NCI-H187 (cell line): ENCODE measurements around the gene GLG1.
A peak's percentile ranks its signal among the peaks of the same experiment; 100 is the strongest.
"Not testable (repeated sequence)": the region's sequence is repeated elsewhere in the genome, so short reads cannot be mapped to it uniquely, and the experiment has no call there.

Experiments
- DNase-seq, 2 experiments: peaks; one replicate each; lab custom pipeline; 2025; lab: John Stamatoyannopoulos, UW

GLG1 gene

DNA sequence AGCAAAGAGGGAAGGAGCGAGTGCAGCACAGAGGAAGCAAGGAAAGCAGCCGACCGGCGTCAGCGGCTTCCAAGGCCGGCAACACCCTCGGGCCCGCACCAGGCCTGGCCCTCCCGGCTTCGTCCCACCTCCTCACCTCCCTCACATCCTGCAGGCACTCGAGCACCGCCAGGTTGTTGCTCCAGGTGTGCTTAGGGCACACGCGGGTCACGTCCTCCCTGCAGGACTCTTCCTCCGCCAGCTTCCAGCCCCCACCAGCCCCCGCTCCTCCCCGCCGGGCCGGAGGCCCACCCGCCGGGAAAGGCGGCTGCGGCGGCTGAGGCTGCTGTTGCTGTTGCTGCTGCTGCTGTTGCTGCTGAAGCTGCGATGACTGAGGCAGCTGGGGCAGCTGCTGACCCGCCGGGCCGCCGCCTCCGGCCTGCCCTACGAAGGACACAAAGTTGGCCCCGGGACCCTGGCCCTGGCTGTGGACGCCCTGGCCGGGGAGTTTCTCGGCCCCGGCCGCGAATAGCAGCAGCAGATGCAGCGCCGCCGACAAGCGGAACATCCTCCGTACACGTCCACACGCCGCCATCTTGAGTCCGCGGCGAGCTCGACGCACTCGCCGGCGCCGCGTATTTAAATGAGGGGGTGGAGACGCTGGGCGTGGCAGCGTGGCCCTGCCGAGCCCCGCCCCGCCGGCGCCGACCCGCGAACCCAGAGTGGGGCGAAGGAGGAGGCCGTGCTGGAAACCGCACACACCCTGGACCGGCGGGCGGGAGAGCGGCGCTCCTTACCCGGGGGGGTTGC lies at the start of gene GLG1:
Gene GLG1, minus strand, starts transcription at position 594 of the 789 bp plus-strand sequence. Its CDS starts 20 bp downstream, at position 574.
- peak; percentile 51 to 52 for DNase-seq

DNA sequence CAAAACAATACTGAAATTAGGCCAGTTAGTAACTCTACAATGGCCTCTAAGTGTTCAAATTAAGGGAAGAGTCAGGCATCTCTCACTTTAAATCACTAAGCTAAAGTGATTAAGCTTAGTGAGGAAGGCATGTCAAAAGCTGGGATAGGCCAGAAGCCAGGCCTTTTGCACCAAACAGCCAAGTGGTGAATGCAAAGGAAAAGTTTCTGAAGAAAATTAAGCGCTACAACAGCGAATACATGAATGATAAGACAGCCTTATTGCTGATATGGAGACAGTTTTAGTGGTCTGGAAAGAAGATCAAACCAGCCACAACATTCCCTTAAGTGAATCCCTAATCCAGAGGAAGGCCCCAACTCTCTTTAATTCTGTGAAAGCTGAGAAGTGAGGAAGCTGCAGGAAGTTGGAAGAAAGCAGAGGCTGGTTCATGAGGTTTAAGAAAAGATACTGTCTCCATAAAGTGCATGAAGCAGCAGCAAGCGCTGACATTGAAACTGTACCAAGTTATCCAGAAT lies 47.7 kb upstream of the GLG1 start:
- no peak for DNase-seq

DNA sequence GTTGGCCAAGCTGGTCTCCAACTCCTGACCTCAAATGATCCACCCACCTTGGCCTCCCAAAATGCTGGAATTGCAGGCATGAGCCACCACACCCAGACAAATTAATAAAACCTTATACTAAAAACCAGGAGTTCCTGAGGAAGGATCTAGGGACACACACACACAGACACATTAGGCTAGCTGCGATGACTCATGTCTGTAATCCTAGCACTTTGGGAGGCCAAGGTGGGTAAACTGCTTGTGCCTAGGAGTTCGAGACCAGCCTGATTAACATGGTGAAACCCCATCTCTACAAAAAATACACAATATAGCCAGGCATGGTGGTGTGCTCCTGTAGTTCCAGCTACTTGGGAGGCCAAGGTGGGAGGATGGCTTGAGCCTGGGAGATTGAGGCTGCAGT lies 46.0 kb upstream of the GLG1 start:
- not testable (repeated sequence) for DNase-seq

DNA sequence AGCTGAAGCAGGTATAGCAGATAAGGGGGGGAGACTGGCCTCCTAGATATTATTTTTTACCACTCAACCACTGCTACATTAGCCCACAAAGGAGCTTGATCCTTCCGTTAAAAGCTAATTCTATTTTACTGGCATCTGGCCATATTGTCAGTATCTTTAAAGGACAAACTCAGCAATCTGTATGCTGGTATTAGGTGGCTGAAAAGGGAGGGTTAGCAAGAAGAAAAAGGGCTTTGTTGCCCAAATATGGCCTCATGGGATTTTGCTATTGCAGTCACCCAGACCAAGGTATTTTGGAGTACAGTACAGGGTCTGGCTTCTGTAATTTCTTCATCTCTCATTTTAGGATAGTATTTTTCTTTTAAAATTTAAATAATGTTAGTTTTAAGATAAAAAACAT lies 45.3 kb upstream of the GLG1 start:
- DNase-seq, result no peak

DNA sequence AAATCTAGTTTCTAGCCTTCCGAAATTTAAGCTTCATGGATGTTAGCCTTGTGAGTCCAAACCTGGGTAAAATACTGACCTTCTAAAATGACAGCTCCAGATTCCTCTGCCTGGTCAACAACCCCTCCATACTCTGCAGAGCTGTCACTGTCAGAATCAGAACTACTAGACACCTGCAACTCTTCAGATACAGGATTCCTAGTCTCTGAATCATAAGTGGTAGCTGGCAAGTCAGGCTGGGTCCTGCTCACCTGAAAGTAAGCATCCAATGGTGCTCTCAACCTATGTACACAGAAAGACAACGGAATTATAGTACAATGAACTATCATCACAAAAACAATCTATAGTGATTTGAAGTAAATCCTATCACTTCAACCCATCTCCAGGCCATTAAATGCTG lies 44.9 kb upstream of the GLG1 start:
- no peak for DNase-seq

DNA sequence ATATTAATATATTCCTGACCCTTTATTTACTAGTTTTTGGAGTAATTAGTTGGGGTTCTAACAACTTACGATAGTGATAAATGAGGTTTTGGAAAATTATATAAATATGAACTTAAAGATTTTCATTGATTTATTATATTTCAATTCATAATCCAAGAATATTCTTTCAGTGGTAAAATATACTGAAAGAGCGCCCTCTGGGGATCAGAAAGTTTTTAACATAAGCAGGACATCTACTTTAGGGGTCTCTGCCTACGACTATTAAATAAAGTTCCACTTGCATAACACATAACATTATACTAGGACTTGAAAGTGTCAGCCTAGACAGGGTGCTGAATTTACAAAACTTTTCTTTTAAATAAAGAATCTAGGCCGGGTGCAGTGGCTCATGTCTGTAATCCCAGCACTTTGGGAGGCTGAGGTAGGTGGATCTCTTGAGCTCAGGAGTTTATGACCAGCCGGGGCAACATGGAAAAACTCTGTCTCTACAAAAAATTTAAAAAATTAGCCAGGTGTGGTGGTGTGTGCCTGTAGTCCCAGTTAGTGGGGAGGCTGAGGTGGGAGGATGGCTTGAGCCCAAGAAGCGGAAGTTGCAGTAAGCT lies 44.2 kb upstream of the GLG1 start:
- DNase-seq, result no peak

DNA sequence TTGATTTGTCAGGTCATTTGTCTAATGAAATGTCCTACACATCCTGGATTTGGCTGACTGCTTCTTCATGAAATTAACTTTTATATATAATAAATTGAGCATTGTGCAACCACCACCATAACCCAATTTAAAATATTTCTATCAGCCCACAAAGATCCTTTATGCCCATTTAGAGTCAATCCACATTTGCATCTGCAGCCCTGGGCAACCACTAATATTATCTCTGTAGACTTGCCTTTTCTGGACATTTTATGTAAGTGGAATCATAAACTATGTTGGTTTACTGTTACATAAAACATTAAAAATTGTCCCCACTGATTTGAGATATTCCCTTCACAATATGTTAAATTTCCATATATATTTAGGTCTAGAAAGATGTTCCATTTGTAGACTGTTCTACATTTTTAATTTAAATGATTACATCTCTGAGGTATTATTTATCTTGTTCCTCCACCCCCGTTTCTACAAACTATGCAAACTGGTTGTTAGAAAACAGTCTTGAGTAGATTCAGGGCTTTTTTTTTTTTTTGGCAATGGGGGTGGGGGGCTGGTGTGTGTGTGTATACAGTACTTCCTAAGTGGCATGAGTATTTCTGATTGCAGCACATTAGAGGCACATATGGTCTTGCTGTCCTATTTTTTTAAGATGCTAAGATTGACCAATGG lies 43.1 kb upstream of the GLG1 start:
- DNase-seq, result no peak

DNA sequence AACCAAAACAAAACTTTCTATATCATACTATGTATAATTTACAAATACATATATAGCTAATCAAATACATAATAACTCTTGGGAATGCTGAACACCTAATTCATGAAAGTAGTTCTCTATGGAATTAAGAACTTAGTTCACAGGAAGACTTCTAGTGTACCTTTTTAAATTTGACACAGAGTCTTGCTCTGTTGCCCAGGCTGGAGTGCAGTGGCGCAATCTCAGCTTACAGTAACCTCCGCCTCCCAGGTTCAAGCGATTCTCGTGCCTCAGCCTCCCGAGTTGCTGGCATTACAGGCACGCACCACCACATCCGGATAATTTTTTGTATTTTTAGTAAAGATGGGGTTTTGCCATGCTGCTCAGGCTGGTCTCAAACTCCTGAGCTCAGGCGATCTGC lies 35.1 kb upstream of the GLG1 start:
- no peak for DNase-seq

DNA sequence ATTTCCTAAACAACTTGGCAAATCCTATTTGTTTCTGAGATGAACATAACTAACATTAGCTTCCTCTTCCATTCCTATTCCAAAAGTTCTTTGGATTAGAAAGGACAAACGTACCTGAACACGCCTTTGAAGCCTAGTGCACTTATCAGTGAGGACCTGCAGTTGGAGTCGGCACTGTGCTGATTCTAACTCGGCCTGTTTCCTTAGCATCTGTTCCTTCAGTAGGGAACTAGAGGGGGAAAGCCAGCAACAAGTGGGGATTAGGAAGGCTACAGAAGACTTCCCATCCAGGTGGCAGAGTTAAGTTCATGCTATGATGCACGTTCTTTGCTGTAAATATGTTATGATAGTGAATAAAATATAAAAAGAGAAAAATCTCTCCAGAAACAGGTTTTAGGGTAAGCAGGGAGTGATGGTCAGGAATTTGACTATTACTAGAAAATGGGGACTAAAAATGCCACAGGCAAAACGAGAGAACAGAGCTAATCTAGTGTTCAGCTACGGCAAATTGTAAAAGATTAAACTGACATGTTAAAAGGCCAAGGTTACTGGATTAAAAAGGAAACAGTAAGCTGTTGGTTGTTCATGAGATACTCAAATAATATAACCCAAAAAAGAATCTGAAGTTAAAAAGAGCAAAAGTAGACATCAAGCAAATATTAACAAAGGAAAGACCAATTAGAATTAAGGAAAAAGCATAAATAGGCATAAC lies 31.0 kb upstream of the GLG1 start:
- no peak for DNase-seq

DNA sequence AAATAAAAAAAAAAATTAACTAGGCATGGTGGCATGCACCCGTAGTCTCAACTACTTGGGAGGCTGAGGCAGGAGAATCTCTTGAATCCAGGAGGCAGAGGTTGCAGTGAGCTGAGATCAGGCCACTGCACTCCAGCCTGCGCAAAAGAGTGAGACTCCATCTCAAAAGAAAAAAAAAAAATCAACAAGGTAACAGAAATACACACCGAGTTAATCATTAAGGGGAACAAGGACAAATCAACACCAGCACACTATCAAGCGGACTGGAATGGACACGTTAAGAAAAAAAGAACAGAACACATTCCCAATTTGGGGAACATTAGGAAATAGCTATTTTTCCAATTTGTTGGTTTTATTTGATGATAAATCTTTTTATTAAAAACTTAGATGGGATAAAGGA lies 28.4 kb upstream of the GLG1 start:
- no peak for DNase-seq

DNA sequence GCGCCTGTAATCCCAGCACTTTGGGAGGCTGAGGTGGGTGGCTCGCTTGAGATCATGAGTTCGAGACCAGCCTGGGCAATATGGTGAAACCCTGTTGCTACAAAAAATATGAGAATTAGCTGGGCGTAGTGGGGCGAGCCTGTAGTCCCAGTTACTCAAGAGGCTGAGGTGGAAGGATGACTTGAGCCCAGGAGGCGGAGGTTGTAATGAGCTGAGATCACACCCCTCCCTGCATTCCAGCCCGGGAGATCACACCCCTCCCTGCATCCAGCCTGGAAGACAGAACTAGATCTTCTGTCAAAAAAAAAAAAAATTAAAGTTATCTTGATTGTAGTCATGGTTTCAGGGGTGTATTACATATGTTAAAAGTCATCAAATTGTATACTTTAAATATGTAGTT lies 26.8 kb upstream of the GLG1 start:
- DNase-seq, result no peak

DNA sequence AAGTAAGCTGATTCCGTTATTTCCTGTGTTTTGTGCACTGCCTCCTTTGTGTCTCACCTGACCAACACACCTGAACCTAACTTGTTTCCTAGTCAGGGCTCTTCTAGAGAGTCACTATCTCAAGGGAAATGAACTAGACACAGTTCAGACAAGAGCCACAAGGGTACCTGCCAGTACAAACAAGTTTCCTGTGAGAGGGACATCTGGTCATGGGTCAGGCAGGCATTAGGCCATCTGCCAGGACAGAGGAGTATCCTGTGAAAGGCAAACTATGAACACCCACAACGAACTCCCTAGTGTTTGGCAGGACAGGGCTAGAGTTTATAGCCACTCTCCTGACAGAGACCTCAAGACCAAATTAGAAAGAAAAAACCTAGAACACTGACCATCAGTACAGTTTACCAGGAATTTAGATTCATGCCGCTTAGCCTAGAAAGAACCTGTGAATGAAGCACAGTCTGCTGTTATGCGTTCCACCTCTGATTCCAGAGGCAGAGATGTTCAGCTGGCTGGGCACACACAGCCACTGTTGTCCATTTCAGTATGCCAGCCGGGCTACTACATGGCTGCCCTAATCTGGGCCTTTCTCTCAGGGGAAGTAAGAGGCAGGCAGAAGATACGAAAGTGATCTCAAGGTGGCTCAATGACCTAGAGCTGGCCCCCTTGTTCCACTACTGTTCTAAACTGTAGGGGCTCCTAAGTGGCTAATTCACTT lies 20.7 kb upstream of the GLG1 start:
- no peak for DNase-seq

DNA sequence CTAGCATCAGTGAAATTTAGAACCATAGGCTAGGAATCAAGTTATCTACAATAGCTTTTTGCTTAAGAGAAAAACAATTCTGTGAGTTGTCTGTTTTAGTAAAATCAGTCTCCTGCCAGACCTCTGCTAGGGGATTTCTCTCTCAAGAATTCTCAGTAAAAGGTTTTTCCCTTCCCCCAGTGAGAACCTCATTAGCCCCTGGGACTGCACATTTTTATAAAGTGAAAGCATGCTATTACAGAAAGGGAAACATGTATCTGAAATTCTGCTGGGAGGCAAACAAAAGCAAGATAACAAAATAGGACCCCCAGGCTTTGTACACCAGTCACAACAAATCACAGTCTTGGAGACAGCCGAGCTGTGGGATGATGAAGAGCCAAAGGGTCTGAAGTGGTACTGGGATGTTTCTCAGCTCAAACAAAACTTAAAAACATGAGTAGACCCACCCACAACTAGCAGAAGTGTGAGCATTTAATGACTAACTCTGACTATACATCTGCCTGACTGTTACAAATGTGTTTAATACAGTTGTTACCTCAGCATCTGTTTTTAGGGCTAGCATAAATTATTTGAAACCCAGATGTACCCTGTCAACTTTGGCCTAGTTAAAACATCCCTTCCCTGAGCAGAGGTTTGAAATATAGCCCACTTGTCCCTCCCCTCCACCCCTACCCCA lies 20.0 kb upstream of the GLG1 start:
- DNase-seq, result no peak

DNA sequence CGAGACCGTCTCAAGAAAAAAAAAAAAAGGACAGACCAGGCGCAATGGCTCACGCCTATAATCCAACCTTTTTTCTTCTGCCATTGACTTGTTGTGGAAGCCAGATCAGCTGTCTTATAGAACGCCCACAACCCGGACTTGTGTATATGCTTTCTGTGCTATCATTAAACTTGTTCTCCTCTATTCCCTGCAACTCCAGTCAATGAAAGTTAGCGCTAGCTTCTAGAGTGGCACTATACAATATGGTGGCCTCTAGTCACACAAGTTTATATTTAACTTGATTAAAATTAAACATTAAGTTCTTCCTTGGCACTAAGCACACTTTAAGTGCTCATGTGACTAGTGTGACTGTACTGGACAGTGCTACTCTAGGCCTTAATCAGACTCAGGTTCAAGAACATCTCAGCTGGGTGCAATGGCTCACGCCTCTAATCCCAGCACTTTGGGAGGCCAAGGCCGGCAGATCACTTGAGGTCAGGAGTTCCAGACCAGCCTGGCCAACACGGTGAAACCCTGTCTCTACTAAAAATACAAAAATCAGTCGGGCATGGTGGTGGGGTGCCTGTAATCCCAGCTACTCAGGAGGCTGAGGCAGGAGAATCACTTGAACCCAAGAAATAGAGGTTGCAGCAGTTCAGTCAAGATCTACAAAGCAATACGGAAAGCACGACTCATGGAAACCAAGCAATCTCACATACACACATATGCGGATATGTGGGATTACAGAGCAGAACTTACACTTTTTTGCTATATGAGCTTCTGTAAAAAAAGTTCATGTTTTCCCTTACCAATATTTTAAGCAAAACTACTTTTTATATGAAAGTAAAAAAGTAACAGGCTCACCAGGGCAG lies 18.8 kb upstream of the GLG1 start:
- DNase-seq, result no peak

DNA sequence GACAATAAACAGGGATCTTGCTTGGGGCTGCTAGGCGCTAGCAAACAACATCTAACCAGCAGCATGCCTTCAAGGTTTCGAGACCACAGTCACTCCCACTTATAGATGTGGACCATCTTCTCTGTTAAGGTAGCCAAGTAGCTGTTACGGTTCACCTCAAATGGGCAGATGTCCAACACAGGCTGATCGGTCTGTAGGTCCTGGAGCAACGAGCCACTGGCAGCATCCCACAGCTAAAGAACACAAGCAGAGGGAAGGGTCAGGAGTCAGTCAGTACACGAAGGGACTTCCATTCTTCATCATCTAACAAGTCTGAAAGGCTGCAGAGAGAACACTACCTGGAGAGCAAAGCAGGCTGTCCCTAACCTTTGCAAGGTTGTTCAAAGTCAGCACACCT lies 16.9 kb upstream of the GLG1 start:
- DNase-seq, result no peak

DNA sequence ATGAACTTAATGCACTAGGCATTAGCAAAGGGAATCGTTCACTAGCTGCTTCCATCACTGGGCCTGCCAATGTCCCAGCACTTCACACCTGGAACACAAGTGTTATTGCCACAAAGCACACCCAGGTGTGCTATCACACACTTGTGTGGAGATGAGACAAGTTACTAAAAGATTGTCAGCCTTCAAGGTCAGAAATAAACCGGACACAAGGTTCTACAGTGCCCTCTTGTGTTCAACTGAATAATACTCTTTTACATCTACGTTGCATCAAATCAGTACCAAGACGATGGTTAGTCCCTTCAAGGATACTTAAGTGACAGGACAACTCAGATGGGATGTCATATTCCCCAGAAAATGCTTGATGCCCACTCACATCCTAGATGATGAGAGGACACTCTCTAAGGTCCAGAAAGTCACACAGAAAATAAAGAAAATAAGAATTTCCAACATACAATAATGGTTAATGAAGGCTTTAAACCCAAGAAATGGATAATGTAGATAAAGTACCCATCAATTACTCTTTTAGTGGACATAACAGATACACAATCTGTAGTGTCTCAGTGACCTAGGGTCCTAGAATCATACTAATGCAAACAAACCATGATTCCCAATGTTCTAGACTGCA lies 16.4 kb upstream of the GLG1 start:
- DNase-seq, result no peak

DNA sequence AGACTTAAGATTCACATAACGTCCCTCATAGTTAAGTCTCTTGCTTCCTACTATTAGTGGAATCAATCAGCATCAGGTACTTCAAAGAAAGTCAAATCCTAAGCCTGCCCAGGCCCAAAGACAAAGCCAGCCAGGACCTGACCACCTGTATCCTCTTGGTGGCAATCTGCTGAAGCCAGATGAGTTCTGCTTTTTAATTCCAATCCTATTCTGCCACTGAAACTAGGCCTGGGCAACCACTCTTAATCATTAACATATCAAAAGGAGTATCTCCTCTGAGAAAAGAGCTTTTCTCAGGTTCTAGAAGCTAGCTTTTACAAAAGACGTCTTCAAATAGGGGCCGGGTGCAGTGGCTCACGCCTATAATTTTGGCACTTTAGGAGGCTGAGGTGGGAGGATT lies 15.1 kb upstream of the GLG1 start:
- DNase-seq, result no peak

DNA sequence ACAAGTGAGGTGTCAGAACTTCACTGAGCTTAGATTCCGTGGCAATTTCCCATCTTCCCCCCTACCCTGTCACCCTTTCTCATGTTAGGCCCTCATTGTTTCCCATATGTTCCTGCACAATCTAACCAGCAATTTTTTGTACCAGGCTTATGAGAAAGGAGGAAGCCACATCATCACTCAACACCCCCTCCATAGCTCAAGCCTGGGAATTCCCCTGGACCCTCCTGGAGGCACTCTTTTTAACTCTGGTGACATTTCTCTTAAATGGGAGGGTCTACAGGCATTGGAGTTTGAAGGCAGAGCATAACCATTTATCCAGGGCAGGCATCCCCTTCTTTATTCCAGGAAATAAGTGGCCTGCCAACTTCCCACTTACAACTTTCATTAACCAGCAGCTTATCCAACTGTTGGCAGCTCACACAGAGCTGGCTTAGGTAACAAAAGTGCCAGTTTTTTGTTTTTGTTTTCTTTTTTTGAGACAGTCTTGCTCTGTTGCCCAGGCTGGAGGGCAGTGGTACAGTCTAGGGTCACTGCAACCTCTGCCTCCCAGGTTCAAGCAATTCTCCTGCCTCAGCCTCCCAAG lies 10.4 kb upstream of the GLG1 start:
- no peak for DNase-seq

DNA sequence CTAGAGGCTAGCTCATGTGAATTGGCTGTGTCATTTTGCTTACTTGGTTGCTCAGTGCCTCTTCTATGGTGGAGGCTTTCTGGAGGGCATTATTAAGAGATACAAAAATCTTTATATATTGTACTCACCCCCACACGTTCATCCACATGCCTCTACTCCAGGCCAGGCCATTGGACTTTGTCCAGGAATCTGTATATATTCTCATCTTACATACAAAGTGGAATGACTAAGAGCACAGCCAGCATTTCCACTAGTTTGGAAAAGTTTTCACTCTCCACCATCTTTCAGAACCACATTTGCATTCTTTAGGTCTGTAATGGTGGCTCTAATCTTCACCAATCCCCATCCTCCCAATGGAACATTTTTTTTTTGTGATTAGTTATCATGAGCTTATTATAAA lies 4.8 kb upstream of the GLG1 start:
- no peak for DNase-seq
